Omental fat pad (tissue), 4 donors: ENCODE results near the gene CIRBP. TPM values are rescaled to one million over a fixed set of nuclear protein-coding genes. Genes with fewer than 3 reads are reported as not detected.

ENCODE experiments used
- ATAC-seq: fragments of 150-250 bp; one replicate; pipeline ENCODE4 v1.9.1; 2016; ENCODE audit warnings: mild to moderate bottlenecking, moderate library complexity; ENCODE audit not compliant: low FRiP score
- DNase-seq: peaks from one replicate; pipeline ENCODE4 v3.0.0-alpha.2; 2019; ENCODE audit warnings: low spot score
- CTCF ChIP-seq, 3 donors: fragments of 450-650 bp; IDR thresholded peaks; one replicate each; pipeline ENCODE4 v1.5.1; 2016 to 2017; ENCODE audit warnings: antibody characterized with exemption in 3 of 3, mild to moderate bottlenecking in 3 of 3, moderate library complexity in 2 of 3
- total RNA-seq, 4 donors: library from RNA; depleted of rRNA; stranded (reverse); fragments of >200 nt; gene quantifications; one replicate each; pipeline ENCODE4 v1.1.0, GENCODE V29; 2016

CIRBP gene
- total RNA-seq, 4 donors from 2014 or later, result 292 to 484 (median 372) TPM

GRCh38 chr19:1227304-1228054 is 41.7 kb upstream of the CIRBP start:
- no peak for TF ChIP-seq CTCF (IDR thresholded peaks at IDR 0.05)
- DNase-seq (no peak), ATAC-seq (no peak)

DNA sequence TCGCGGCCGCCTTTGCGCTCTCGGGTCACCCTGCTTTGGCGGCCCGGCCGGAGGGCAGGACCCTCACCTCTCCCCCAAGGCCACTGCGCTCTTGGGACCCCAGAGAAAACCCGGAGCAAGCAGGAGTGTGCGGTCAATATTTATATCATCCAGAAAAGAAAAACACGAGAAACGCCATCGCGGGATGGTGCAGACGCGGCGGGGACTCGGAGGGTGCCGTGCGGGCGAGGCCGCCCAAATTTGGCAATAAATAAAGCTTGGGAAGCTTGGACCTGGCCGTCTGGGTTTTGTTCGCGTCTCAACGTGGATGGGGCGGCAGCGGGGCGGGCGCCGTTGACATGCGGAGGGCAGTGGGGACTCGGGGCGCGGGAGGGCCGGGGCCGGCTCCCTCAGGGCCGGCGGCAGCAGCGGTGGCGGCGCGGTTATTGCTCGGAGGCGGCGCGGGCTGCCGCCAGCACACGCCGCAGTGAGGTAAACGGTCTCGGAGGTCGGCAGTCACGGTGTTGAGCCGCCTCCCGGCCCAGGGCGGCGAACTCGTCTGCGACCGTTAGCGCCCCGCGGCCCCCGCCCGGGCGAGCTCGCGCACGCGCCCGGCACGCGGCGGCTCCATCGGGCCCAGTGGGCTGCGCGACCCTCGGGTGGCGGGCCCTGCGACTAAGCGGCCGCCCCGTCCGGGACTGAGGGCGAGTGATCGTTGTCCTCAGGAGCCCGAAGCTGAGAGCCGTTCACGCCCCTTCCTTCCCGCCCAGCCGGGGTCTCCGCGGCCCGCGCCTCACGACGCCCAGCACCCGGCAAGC is 40.8 kb upstream of the CIRBP start:
- no peak for TF ChIP-seq CTCF (IDR thresholded peaks at IDR 0.05)
- DNase-seq, result no peak
- ATAC-seq, result no peak

DNA sequence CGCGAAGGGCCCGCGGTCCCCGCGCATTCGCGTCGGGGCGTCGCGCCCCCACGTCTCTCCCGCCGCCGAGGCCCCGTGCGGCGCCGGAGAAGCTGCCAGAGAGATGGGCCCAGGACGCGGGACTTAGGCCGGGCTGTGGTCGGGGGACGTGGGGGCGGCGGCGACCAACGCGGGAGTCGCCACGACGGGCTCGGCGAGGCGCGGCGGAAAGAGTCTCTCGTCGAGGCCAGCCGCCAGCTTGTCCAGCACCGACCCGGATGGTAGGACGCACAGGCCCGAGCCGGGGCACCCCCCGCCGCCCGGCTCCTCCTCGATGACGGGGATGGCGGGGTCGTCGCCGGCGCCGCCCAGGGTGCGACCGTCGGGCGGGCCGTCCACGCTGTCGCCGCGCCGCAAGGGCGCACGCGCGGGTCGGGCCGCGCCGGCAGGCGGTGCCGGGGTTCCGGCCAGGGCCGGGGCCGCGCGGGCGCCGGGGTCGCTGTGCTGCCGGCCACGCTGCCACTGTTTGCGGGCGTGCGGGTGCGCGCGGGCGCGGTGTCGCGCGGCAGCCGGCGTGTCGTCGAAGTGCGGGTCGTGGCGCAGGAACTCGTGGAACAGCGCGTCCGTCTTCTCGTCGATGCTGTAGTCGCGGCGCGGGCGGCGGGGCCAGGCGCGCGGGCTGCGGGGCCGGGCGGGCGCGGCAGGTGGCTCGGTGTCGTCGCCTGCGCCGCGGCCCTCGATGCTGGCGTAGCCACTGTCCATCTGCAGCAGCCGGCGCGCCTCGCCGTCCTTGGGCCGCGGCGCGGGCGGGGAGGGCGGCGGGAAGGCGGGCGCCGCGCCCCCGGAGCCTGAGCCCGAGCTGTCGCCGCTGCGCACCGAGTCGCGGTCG is 39.8 kb upstream of the CIRBP start:
- no peak for ATAC-seq
- no peak for DNase-seq
- TF ChIP-seq CTCF (IDR thresholded peaks at IDR 0.05), result no peak

GRCh38 chr19:1229924-1230782 is 39.0 kb upstream of the CIRBP start:
- no peak for TF ChIP-seq CTCF (IDR thresholded peaks at IDR 0.05)
- no peak for DNase-seq
- ATAC-seq, result no peak

DNA sequence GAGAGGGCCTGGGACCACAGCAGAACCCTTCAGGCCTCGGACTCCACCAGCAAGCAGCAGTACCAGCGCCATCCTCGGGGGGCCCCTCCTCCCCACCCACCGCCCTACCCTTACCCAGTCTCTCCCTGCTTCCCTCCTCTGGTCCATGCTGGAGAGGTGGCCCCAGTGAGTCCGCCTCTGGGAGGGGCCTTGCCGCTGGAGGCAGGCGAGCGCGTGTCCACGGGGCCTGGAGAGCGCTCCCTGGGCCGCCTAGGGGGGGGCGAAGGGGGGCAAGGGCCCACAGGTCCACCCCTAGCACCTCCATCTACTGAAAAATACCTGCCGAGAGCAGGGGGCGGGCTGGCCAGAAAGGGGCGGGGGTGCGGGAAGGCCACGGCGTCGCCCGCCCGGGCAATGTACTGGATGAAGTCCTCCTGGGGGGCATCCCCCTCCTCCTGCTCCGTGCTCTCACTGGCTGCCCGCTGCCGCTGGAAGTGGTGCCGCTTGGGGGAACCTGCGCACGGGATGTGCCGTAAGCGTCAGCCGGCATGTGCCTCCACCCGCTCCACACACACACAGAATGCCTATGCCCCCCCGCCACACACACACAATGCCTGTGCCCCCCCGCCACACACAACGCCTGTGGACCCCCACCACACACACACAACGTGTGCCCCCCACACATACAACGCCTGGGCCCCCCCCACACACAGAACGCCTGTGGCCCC is 38.2 kb upstream of the CIRBP start:
- TF ChIP-seq CTCF (IDR thresholded peaks at IDR 0.05), result no peak
- DNase-seq, result no peak
- ATAC-seq, result no peak
